GM18861 (cell line): ENCODE measurements around the gene MDFIC.

Experiments used
- ATAC-seq: cut with Tn5 transposase; IDR thresholded peaks from one replicate; pipeline ENCODE4 v1.9.1; 2021; ENCODE audit not compliant: unreplicated experiment

MDFIC gene

GRCh38 chr7:115034515-115034914, 112.6 kb downstream of the MDFIC start:
- ATAC-seq: no peak

DNA sequence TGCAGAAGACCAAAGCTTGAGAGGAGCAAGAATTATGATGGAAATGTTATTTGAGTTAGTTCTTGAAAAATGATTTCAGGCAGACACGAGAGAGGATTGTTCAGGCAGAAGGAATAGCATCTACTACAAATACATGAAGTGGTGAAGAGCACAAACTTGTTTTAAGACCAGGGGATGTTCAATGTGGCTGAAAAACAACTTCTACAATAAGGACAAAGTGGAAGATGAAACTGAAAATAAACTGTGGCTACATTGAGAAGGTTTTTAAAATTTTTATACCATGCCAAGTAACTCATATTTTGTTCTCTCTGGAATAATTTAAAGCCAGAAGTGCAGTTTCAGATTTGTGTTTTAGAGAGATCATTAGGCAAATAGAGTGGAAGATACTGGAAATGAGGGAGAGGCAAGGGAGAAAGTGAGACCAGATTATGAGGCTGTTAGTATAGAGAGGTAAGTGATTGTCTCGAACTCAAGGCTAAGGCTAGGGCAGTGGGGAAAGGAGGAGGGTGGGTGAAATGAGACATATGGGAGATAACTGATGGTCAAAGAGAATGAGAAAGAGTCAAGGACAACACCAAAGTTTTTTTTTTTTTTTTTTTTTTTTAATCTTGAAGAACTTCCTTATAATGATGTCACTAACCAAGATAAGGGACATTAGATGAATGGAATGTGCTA, 115.4 kb downstream of the MDFIC start:
- no peak for ATAC-seq

- ATAC-seq: peak; percentile 41
Measured at GRCh38 chr7:115038158-115038557, 116.3 kb downstream of the MDFIC start.

DNA sequence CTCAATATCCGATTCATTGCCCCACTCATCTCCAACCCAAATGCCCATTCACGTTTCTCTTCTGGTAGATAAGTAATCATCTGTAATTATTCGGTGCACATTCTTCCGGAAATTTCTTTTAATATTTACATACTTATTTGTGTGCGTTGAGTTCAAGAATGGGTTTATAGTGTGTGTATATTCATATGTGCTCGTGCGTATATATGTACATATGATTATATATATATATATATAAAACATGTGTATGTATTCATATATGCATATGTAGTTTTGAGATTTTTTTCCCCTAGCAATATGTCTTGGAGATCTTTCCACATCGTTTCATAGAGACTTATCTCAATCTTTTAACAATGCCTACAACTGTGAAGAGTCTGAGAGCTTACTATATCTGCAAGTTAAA, 118.2 kb downstream of the MDFIC start:
- no peak for ATAC-seq

DNA sequence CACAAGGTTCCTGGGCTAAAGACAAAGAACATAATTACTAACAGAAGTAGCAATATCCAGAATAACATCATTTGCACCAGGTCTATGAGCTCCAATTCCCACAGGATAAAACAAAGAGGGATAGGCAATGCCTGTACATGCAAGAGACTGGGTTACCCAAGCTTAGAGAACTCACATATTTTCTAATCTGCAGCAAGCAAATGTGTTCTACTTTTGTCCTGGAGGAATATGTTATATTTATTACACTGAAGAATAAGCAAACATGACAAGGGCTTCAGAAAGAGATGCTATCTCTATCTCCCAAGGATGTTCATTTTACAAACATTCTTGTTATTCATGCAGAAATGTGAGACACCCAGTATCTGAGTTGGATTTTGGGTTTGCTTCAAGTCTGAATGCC, 118.6 kb downstream of the MDFIC start:
- ATAC-seq: no peak

GRCh38 chr7:115042596-115042995, 120.7 kb downstream of the MDFIC start:
- no peak for ATAC-seq

GRCh38 chr7:115043605-115044004, 121.7 kb downstream of the MDFIC start:
- no peak for ATAC-seq

- no peak for ATAC-seq
Measured at GRCh38 chr7:115044224-115044623, 122.3 kb downstream of the MDFIC start.

- no peak for ATAC-seq
Measured at GRCh38 chr7:115047958-115048720, 126.2 kb downstream of the MDFIC start.

DNA sequence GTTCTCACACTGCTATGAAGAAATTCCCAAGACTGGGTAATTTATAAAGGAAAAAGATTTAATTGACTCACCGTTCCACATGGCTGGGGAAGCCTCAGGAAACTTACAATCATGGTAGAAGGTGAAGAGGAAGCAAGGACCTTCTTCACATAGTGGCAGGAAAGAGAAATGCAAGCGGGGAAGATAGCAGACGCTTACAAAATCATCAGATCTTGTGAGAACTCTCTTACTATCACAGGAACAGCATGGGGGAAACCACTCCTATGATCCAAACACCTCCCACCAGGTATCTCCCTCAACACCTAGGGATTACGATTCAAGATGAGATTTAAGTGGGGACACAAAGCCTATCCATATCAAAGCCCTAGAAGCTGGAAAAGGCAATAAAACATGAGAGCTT, 130.8 kb downstream of the MDFIC start:
- no peak for ATAC-seq

- ATAC-seq: no peak
Measured at GRCh38 chr7:115054478-115055065, 132.7 kb downstream of the MDFIC start.

- ATAC-seq: no peak
Measured at GRCh38 chr7:115056019-115056418, 134.1 kb downstream of the MDFIC start.

DNA sequence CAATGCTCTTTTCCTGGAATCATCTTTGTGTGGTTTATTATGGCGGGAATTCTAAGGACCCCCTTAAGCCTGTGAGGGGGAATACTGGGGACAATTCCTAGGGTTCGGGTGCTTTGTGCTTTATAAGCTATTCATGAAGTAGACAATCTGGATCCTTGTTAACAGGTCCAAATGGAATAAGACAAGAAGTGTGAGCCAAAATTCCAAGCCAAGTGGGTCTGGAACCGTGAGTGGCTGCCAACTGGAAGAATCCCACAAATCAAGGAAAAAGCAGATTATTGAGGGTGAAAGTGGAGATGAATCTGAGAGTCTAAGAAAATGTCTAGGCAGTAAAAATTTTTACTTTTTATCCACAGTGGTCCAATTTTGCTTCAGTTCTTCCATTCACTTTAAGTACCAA, 136.8 kb downstream of the MDFIC start:
- ATAC-seq: no peak

DNA sequence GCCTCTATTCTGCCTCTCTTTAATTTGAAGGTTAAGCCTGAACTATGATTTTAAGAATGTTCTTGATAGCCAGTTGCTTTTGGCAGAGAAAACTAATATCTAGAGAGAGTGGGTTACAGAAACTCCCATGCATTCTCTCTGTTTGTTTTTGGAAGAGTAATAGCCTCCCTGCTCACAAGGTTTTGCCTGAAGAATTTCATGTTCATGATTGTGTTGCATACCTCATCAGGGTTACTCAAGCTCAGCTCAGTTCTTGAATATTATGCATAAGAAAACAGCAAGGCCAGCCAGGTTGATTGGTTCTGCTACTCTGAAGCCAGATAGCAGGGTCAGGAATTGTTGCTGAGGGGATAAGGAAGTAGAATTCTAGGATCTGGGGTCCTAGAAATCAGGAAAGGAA, 137.4 kb downstream of the MDFIC start:
- ATAC-seq: no peak

DNA sequence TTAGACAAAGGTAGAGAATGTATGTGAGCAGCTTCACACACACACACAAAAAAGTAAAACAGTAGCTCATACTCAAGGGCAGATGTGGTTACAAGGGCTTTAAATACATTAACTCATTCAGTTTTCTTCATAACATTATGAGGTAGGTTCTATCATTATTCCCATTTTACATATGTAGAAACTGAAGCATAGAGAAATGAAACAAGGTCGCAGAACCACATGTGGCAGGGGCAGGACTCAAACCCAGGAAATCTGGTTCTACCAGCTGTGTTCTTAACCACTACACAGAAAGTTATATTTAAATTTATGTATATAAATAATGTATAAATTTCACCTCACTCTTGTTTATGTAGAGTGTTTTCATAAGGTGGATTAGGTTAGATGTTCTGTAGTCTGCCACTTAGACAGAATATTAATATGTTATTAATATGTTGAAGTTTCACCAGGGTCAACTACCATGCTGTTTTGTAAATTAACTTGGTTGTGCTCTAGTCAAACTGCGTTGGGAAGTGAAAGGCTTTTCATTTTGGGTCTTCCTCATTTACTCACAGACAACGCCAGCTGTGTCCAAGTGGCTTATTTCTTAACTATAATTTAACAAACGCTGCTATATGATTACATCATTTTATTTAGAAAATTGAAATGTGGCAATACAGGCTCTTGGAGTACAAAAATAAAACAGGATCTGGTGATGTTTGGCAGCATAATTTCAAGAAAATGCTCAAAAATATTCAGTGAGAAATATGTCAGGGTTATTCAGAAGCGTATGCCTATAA, 138.4 kb downstream of the MDFIC start:
- peak; percentile 68 for ATAC-seq

DNA sequence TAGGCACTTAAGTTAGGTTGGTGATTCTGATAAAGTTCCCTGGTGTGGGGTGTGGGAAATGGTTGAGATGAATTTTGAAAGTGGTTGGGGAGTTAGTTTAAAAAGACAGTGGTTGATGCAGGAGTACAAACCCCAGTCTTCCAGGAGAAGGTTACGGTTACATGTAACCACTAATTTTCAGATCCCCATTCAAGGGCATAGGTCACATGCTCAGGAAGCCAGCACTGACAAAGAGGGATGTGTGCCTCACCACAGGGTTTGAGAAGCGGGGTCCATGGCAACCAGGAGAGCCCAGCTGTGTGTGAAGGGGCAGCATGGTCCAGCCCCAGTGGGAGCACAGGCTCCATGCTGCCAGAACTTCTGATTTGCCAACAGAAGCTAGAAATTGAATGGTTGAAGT, 144.2 kb downstream of the MDFIC start:
- peak; percentile 62 for ATAC-seq

DNA sequence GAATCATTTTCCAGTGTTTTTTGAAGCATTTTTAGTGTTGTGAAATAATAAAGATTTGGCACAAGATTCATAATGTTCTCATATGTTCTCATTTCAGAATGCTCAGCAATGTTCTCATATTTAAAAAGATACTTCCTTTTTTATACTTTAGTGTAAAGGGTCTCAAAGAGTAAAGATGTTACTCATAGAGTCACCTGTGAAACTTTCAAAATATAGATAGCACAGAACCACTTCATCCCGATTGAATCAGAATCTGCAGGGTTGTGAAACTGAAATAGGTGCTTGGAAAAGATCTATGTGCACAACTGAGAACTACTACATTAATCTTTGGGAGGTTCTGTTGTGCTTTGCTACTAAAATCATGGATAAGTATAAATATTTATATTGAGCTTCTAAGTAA, 144.7 kb downstream of the MDFIC start:
- no peak for ATAC-seq

DNA sequence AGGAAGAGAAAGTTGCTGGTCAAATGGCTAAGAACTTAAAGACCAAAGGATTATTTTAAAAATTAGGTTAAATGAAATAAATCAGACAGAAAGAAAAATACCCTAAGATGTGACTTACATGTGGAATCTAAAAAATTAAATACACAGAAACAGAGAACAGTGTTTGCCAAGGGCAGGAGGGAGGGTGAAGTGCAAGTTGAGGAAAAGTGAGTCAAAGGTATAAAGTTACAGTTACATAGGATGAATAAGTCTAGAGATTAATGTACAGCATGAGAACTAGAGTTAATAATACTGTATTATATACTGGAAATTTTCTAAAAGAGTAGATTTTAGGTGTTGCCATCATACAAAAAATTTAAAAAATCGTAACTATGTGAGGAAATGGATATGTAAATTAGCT, 146.3 kb downstream of the MDFIC start:
- no peak for ATAC-seq
